ENCODE results near the gene FRMD1.

Gene FRMD1

GRCh38 chr6:168004945-168005344 is 74.1 kb downstream of the FRMD1 start:
- DNase-seq (ENCODE audit: low read depth) = no peak
- TF ChIP-seq CTCF (IDR thresholded peaks at IDR 0.05; ENCODE audit: control insufficient read depth, insufficient read depth, low read depth, low read length, missing control alignments) = no peak
- no peak overlapping the region for H3K4me3 ChIP-seq (ENCODE audit: control insufficient read depth, low read depth, low read length)

GRCh38 chr6:168004023-168004422 is 75.0 kb downstream of the FRMD1 start:
- H3K4me3 ChIP-seq (ENCODE audit: control insufficient read depth, low read depth, low read length) = no peak overlapping the region
- no peak for TF ChIP-seq CTCF (IDR thresholded peaks at IDR 0.05; ENCODE audit: control insufficient read depth, insufficient read depth, low read depth, low read length, missing control alignments)
- DNase-seq (ENCODE audit: low read depth) = no peak
